Measurements from ENCODE around the gene CNIH2.

DNA sequence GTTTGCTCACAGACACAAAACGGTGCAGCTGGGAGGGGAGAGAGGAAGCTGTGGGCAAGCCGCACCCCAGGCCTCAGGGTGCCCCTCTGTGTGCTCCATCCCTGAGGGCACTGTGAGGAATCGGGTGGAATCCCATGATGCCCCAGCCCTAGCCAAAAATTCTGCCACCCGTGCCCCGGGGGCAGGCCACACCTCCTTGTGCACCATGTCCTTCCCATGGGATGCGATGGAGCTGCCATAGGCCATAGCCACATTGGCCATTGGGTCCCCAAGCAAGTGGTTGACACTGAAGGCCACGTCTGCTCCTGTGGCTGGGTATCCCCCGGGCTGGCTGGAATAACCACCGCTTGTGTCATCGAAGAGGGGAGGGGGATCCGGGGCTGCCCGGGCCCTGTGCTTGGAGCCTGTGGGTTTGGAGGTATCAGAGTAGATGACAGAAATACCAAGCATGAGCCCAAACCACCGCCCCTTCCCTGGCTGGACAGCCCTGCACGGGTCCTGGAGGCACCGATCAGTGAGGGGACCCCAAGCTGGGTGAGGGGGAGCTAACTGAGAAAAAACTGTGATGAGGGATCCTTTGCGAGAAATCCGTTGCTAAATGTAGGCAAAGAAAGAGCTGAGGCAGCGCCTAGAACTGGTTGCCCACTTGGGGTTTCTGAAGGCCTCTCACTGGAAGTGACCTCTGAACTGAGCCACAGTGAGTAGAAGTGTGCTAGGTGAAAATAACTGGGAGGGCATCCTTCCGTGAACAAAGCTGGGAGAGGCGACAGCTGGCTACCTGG is 10.1 kb downstream of the CNIH2 start:
- TF ChIP-seq, protein P1, sequence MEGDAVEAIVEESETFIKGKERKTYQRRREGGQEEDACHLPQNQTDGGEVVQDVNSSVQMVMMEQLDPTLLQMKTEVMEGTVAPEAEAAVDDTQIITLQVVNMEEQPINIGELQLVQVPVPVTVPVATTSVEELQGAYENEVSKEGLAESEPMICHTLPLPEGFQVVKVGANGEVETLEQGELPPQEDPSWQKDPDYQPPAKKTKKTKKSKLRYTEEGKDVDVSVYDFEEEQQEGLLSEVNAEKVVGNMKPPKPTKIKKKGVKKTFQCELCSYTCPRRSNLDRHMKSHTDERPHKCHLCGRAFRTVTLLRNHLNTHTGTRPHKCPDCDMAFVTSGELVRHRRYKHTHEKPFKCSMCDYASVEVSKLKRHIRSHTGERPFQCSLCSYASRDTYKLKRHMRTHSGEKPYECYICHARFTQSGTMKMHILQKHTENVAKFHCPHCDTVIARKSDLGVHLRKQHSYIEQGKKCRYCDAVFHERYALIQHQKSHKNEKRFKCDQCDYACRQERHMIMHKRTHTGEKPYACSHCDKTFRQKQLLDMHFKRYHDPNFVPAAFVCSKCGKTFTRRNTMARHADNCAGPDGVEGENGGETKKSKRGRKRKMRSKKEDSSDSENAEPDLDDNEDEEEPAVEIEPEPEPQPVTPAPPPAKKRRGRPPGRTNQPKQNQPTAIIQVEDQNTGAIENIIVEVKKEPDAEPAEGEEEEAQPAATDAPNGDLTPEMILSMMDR (IDR thresholded peaks at IDR 0.05), result no peak
- TF ChIP-seq POLR2A (IDR thresholded peaks at IDR 0.05), result no peak

All from thyroid gland (tissue), 4 donors.